Small intestine (tissue), 4 donors: Measurements from ENCODE around the gene STEEP1. TPM values are rescaled to one million over a fixed set of nuclear protein-coding genes. Genes with fewer than 3 reads are reported as not detected.

ENCODE experiments used
- polyA plus RNA-seq, 4 donors: library from polyadenylated mRNA; stranded (reverse) in 3 of 4; unstranded in 1 of 4; fragments of 200-250 nt in 3 of 4; fragments of 120-200 nt in 1 of 4; gene quantifications; one replicate each; pipeline versions ENCODE4 v1.2.1 to v1.2.3, GENCODE V29; 2013
- donor health status: healthy with polysubstance abuse.
- donor health status: Bipolar disorder and iron deficiency.
- donor health status: healthy.

Gene STEEP1
- polyA plus RNA-seq, 4 donors, result 14.1 to 25.7 (median 20.4) TPM

Other genes starting within 250 kb of the STEEP1 start
- 10 to 100 TPM; 10.4 to 24.4 (median 15.4) TPM for gene SLC25A43, start 166.1 kb downstream of the STEEP1 start, polyA plus RNA-seq
- gene SLC25A5, start 97.0 kb downstream of the STEEP1 start, polyA plus RNA-seq, result 1,000 to 10,000 TPM in 2 of 4 donors, 100 to 1,000 TPM in 2; 615 to 1,883 (median 1,275) TPM
- gene UBE2A, start 9.2 kb upstream of the STEEP1 start, polyA plus RNA-seq, result 10 to 100 TPM; 44.3 to 80.1 (median 62.3) TPM
- 1 to 10 TPM; 2.9 to 8.2 (median 4.1) TPM for gene NKRF, start 41.0 kb upstream of the STEEP1 start, polyA plus RNA-seq
- 10 to 100 TPM in 1 of 4 donors, 1 to 10 TPM in 3; 3.6 to 13.0 (median 6.9) TPM for gene SEPTIN6, start 127.8 kb upstream of the STEEP1 start, polyA plus RNA-seq
- gene SOWAHD, start 193.2 kb upstream of the STEEP1 start, polyA plus RNA-seq, result 1 to 10 TPM; 3.3 to 5.7 (median 4.9) TPM
- 1,000 to 10,000 TPM; 3,740 to 8,743 (median 5,210) TPM for gene RPL39, start 226.2 kb upstream of the STEEP1 start, polyA plus RNA-seq